NCI-H146 treated with DMSO at 0.1 percent for 48 hours (cell line): ENCODE measurements around the gene DNMBP.
"Not testable (repeated sequence)": the region's sequence is repeated elsewhere in the genome, so short reads cannot be mapped to it uniquely, and the experiment has no call there.

Source experiments
- DNase-seq: peaks from one replicate; lab custom pipeline; 2025; ENCODE audit not compliant: unreplicated experiment; lab: John Stamatoyannopoulos, UW

DNMBP gene

GRCh38 chr10:99840859-99841258, 168.9 kb downstream of the DNMBP start:
- DNase-seq, result not testable (repeated sequence)

GRCh38 chr10:99836711-99837110, 173.0 kb downstream of the DNMBP start:
- DNase-seq, result no peak

GRCh38 chr10:99835947-99836346, 173.8 kb downstream of the DNMBP start:
- no peak for DNase-seq

GRCh38 chr10:99834410-99834809, 175.3 kb downstream of the DNMBP start:
- DNase-seq, result no peak

- no peak for DNase-seq
These were observed 177.3 kb downstream of the DNMBP start for GRCh38 chr10:99832439-99832838.

- DNase-seq, result no peak
These were observed 181.3 kb downstream of the DNMBP start for GRCh38 chr10:99828464-99828863.

GRCh38 chr10:99827936-99828335, 181.8 kb downstream of the DNMBP start:
- no peak for DNase-seq
